H1 (cell line): ENCODE measurements around the gene NT5DC3.

Experiments
- BACH1 ChIP-seq: IDR thresholded peaks from 2 replicates; pipeline ENCODE4 v1.6.1; 2012; ENCODE audit warnings: low read length, improper control_type of control experiment
- CEBPB ChIP-seq: IDR thresholded peaks from 2 replicates; pipeline ENCODE4 v1.6.1; 2012; ENCODE audit warnings: low read depth, low read length
- EP300 ChIP-seq, 2 experiments: IDR thresholded peaks; 1 replicate in 1 of 2; 2 replicates in 1 of 2; pipeline ENCODE4 v1.6.1; 2011 to 2012; ENCODE audit warnings: low read depth in 2 of 2, low read length in 2 of 2, mild to moderate bottlenecking in 2 of 2, borderline replicate concordance in 1 of 2, inconsistent platforms in 1 of 2, moderate library complexity in 1 of 2
- JUND ChIP-seq: IDR thresholded peaks from 2 replicates; pipeline ENCODE4 v1.6.1; 2011; ENCODE audit warnings: mild to moderate bottlenecking, improper control_type of control experiment, low read length
- NRF1 ChIP-seq: IDR thresholded peaks from 2 replicates; pipeline ENCODE4 v1.6.1; 2011; ENCODE audit warnings: mild to moderate bottlenecking, low read depth, low read length, improper control_type of control experiment
- POLR2A ChIP-seq, 2 experiments: IDR thresholded peaks; 1 replicate in 1 of 2; 2 replicates in 1 of 2; pipeline ENCODE4 v1.6.1; 2011; ENCODE audit warnings: low read depth in 2 of 2, low read length in 2 of 2, mild to moderate bottlenecking in 2 of 2; ENCODE audit errors: control extremely low read depth in 1 of 2
- POLR2AphosphoS5 ChIP-seq: IDR thresholded peaks from 2 replicates; pipeline ENCODE4 v1.6.1; 2011; ENCODE audit warnings: low read depth, low read length
- RNF2 ChIP-seq: fragments of 200-900, 300-1000 bp; sonication (generic); IDR thresholded peaks from 2 replicates; pipeline ENCODE4 v1.7.1; 2016; ENCODE audit warnings: borderline replicate concordance, low read depth, mild to moderate bottlenecking, antibody characterized with exemption, low read length; ENCODE audit not compliant: poor library complexity, severe bottlenecking; ENCODE audit errors: missing control alignments
- SIN3A ChIP-seq, 2 experiments: IDR thresholded peaks in 1 of 2; conservative IDR thresholded peaks in 1 of 2; 2 replicates each; pipeline ENCODE4 v1.6.1; 2011 to 2012; ENCODE audit warnings: low read length in 2 of 2, improper control_type of control experiment in 1 of 2, low read depth in 1 of 2, mild to moderate bottlenecking in 1 of 2
- SIX5 ChIP-seq: IDR thresholded peaks from 2 replicates; pipeline ENCODE4 v1.6.1; 2011; ENCODE audit warnings: mild to moderate bottlenecking, low read depth, low read length
- TBP ChIP-seq: IDR thresholded peaks from 2 replicates; pipeline ENCODE4 v1.6.1; 2011; ENCODE audit warnings: low read depth, low read length, improper control_type of control experiment
- TF ChIP-seq, protein P1 (sequence below), 3 experiments: IDR thresholded peaks; 1 replicate in 2 of 3; 2 replicates in 1 of 3; pipeline versions ENCODE4 v1.5.1 to v1.6.1; 2011; ENCODE audit warnings: low read length in 3 of 3, mild to moderate bottlenecking in 3 of 3, inconsistent platforms in 2 of 3, low read depth in 1 of 3, moderate library complexity in 1 of 3; ENCODE audit not compliant: insufficient read depth in 1 of 3; ENCODE audit errors: control extremely low read depth in 1 of 3

DNA sequence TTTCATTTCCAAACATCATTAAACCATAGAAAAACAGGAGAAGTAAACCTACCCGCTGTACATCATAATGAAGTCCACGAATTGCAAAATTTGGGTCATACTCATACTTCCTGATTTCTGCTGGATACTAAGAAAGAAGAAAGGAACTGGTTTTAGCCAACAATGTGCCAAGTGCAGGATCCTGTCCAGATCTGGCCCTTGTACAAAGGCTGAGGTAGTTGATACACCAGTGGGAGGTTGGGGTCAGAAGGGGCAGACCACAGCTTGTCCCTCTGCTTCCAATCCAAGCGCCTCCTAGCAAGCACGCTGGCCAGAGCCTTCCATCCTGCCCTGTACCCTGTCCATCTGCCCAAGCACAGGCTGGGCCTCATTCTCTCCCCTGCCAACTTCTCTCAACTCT lies 34.2 kb downstream of the NT5DC3 start:
- TF ChIP-seq, protein P1, sequence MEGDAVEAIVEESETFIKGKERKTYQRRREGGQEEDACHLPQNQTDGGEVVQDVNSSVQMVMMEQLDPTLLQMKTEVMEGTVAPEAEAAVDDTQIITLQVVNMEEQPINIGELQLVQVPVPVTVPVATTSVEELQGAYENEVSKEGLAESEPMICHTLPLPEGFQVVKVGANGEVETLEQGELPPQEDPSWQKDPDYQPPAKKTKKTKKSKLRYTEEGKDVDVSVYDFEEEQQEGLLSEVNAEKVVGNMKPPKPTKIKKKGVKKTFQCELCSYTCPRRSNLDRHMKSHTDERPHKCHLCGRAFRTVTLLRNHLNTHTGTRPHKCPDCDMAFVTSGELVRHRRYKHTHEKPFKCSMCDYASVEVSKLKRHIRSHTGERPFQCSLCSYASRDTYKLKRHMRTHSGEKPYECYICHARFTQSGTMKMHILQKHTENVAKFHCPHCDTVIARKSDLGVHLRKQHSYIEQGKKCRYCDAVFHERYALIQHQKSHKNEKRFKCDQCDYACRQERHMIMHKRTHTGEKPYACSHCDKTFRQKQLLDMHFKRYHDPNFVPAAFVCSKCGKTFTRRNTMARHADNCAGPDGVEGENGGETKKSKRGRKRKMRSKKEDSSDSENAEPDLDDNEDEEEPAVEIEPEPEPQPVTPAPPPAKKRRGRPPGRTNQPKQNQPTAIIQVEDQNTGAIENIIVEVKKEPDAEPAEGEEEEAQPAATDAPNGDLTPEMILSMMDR (IDR thresholded peaks at IDR 0.05; ENCODE audit: control extremely low read depth in 1 of 3, insufficient read depth in 1 of 3, low read depth in 1 of 3, low read length in 3 of 3) = no peak
- TF ChIP-seq BACH1 = no peak
- TF ChIP-seq POLR2A (IDR thresholded peaks at IDR 0.05; ENCODE audit: control extremely low read depth in 1 of 2, low read depth in 2 of 2, low read length in 2 of 2) = no peak
- TF ChIP-seq NRF1 = no peak
- no peak for TF ChIP-seq SIN3A (conservative IDR thresholded peaks at IDR 0.05 in 1 of 2, IDR thresholded peaks at IDR 0.05 in 1 of 2; ENCODE audit: low read depth in 1 of 2, low read length in 2 of 2)
- TF ChIP-seq TBP = no peak
- TF ChIP-seq SIX5 = no peak
- TF ChIP-seq EP300 (IDR thresholded peaks at IDR 0.05; ENCODE audit: borderline replicate concordance in 1 of 2, low read depth in 2 of 2, low read length in 2 of 2) = no peak
- no peak for TF ChIP-seq POLR2AphosphoS5
- TF ChIP-seq JUND = no peak
- no peak for TF ChIP-seq RNF2
- no peak for TF ChIP-seq CEBPB
